K562 (cell line): ENCODE data around the gene FAM83B. TPM values are rescaled to one million over a fixed set of nuclear protein-coding genes. Genes with fewer than 3 reads are reported as not detected.

Experiments
- ATAC-seq: fragments of 200-7000 bp; cut with Tn5 transposase; 3 replicates; pipeline ENCODE4 v1.9.1; 2020; ENCODE audit warnings: moderate library complexity
- BruUV-seq: library from RNA; stranded (reverse); fragments of 400-500 nt; replicated peaks from 2 replicates; lab custom pipeline; 2021; lab: Mats Ljungman, UMichigan
- CTCF ChIA-PET: fragments of 300-600 bp; formaldehyde crosslinking; extraction: SDS; loops from one replicate; lab custom pipeline; 2021; ENCODE audit warnings: low intra/inter-chr PET ratio; lab: Yijun Ruan, JAX
- POLR2A ChIA-PET: fragments of 300-600, 350-650 bp; sonication (Branson Sonifier 250); formaldehyde crosslinking; extraction: SDS; loops from one replicate; lab custom pipeline; 2021; ENCODE audit warnings: antibody characterized with exemption, inconsistent platforms; lab: Yijun Ruan, JAX
- DNase-seq, 4 experiments: peaks; one replicate each; pipeline versions ENCODE4 v3.0.0 to v3.0.0-alpha.2; 2011 to 2018; ENCODE audit warnings: low spot score in 3 of 4, mixed read lengths in 3 of 4; ENCODE audit errors: extremely low read depth in 1 of 4
- FAIRE-seq: peaks from 2 replicates; lab custom pipeline; 2011; peaks lifted over from hg19 to GRCh38; lab: Jason Lieb, UNC
- H2AFZ ChIP-seq: 2 replicates; pipeline ENCODE4 v1.6.0; 2011; ENCODE audit warnings: low read depth, low read length, control low read depth, inconsistent platforms
- H3K27ac ChIP-seq: fragments of 200-600 bp; 3 replicates; pipeline ENCODE4 v1.8.0; 2011; ENCODE audit warnings: low read depth, mild to moderate bottlenecking, control low read depth, inconsistent platforms, low read length, moderate library complexity, mixed read lengths; ENCODE audit errors: extremely low read depth
- H3K27me3 ChIP-seq, 2 experiments: fragments of 300-600 bp in 1 of 2; 2 replicates in 1 of 2; 3 replicates in 1 of 2; pipeline versions ENCODE4 v1.6.0 to v1.8.0; 2011; ENCODE audit warnings: inconsistent platforms in 2 of 2, low read length in 2 of 2, mild to moderate bottlenecking in 1 of 2, mixed read lengths in 1 of 2, moderate library complexity in 1 of 2; ENCODE audit not compliant: control insufficient read depth in 2 of 2, insufficient read depth in 2 of 2
- H3K36me3 ChIP-seq: fragments of 300-600 bp; 3 replicates; pipeline ENCODE4 v1.8.0; 2011; ENCODE audit warnings: mild to moderate bottlenecking, low read length, inconsistent platforms; ENCODE audit not compliant: control insufficient read depth, insufficient read depth
- H3K4me1 ChIP-seq, 2 experiments: fragments of 200-600 bp in 1 of 2; replicated peaks in 1 of 2; 2 replicates in 1 of 2; 3 replicates in 1 of 2; pipeline versions ENCODE4 v1.5.1 to v1.8.0; 2011; ENCODE audit warnings: inconsistent platforms in 2 of 2, low read length in 2 of 2, mild to moderate bottlenecking in 1 of 2, mixed read lengths in 1 of 2, moderate library complexity in 1 of 2; ENCODE audit not compliant: control insufficient read depth in 2 of 2, insufficient read depth in 2 of 2
- H3K4me2 ChIP-seq: 2 replicates; pipeline ENCODE4 v1.6.1; 2011; ENCODE audit warnings: low read length, control low read depth, inconsistent platforms, mixed read lengths; ENCODE audit not compliant: insufficient read depth
- H3K4me3 ChIP-seq: fragments of 200-600 bp; sonication (generic), shearing (Covaris generic); 2 replicates; pipeline ENCODE4 v1.5.1; 2016; ENCODE audit warnings: control low read depth, inconsistent platforms
- H3K79me2 ChIP-seq: fragments of 200-600 bp; 3 replicates; pipeline ENCODE4 v1.8.0; 2011; ENCODE audit warnings: low read length, inconsistent platforms; ENCODE audit not compliant: control insufficient read depth, insufficient read depth
- H3K9ac ChIP-seq, 2 experiments: 2 replicates each; pipeline versions ENCODE4 v1.6.0 to v1.6.1; 2011; ENCODE audit warnings: low read depth in 2 of 2, low read length in 2 of 2, control low read depth in 1 of 2, inconsistent platforms in 1 of 2, mild to moderate bottlenecking in 1 of 2, mixed read lengths in 1 of 2; ENCODE audit not compliant: insufficient read depth in 1 of 2
- H3K9me1 ChIP-seq: one replicate; pipeline ENCODE4 v1.6.0; 2011; ENCODE audit warnings: inconsistent platforms, mild to moderate bottlenecking, low read length, moderate library complexity; ENCODE audit not compliant: control insufficient read depth, insufficient read depth
- H3K9me3 ChIP-seq: replicated peaks from 2 replicates; pipeline ENCODE4 v1.5.1; 2011; ENCODE audit warnings: low read depth, low read length, inconsistent platforms; ENCODE audit not compliant: control insufficient read depth, insufficient read depth
- H4K20me1 ChIP-seq: replicated peaks from 2 replicates; pipeline ENCODE4 v1.6.1; 2011; ENCODE audit warnings: low read length, inconsistent platforms, mixed read lengths; ENCODE audit not compliant: control insufficient read depth, insufficient read depth
- ASH1L ChIP-seq: fragments of 450-650 bp; IDR thresholded peaks from 2 replicates; pipeline ENCODE4 v1.6.1; 2018; ENCODE audit warnings: borderline replicate concordance, mild to moderate bottlenecking, low read depth; ENCODE audit not compliant: partially characterized antibody
- BRCA1 ChIP-seq, 2 experiments: fragments of 450-650 bp in 1 of 2; sonication (generic) in 1 of 2; formaldehyde crosslinking in 1 of 2; IDR thresholded peaks; 2 replicates each; pipeline versions ENCODE4 v1.5.0 to v1.6.1; 2017 to 2020; ENCODE audit warnings: mild to moderate bottlenecking in 1 of 2, missing genetic modification reagents in 1 of 2
- CBX5 ChIP-seq: IDR thresholded peaks from 2 replicates; pipeline ENCODE4 v1.6.1; 2014; ENCODE audit warnings: low read depth, borderline replicate concordance
- CREBBP ChIP-seq: IDR thresholded peaks from one replicate; pipeline ENCODE4 v1.6.1; 2012; ENCODE audit warnings: low read depth, mild to moderate bottlenecking, control low read depth, inconsistent platforms, low read length
- DIDO1 ChIP-seq: fragments of 450-650 bp; IDR thresholded peaks from 2 replicates; pipeline ENCODE4 v1.6.1; 2016; ENCODE audit warnings: low read depth, missing biosample characterization, missing genetic modification characterization
- FIP1L1 ChIP-seq: fragments of 200-400 bp; formaldehyde crosslinking; IDR thresholded peaks from 2 replicates; pipeline ENCODE4 v1.6.1; 2018; ENCODE audit warnings: mild to moderate bottlenecking, low read depth, low read length; ENCODE audit not compliant: poor library complexity, severe bottlenecking
- FOXP1 ChIP-seq: sonication (generic); formaldehyde crosslinking; IDR thresholded peaks from 2 replicates; pipeline ENCODE4 v1.8.0; 2022; ENCODE audit warnings: mild to moderate bottlenecking, missing genetic modification reagents
- GABPB2 ChIP-seq: fragments of 250-450 bp; sonication (Bioruptor Pico); conservative IDR thresholded peaks from 2 replicates; pipeline ENCODE4 v1.5.1; 2021; ENCODE audit warnings: mild to moderate bottlenecking
- KLF1 ChIP-seq: fragments of 450-650 bp; IDR thresholded peaks from 2 replicates; pipeline ENCODE4 v1.6.1; 2016; ENCODE audit warnings: missing genetic modification characterization, missing compliant biosample characterization
- LCOR ChIP-seq: sonication (generic); formaldehyde crosslinking; IDR thresholded peaks from 2 replicates; pipeline ENCODE4 v1.8.0; 2022; ENCODE audit warnings: mild to moderate bottlenecking, missing genetic modification reagents
- MAX ChIP-seq: sonication (generic); formaldehyde crosslinking; IDR thresholded peaks from 2 replicates; pipeline ENCODE4 v1.9.0; 2022; ENCODE audit warnings: mild to moderate bottlenecking, missing genetic modification reagents
- MTF1 ChIP-seq: fragments of 250-450 bp; sonication (Bioruptor Pico); IDR thresholded peaks from 2 replicates; pipeline ENCODE4 v1.9.0; 2021; ENCODE audit warnings: moderate library complexity, mild to moderate bottlenecking, inconsistent platforms, borderline replicate concordance
- MXI1 ChIP-seq: IDR thresholded peaks from 2 replicates; pipeline ENCODE4 v1.6.1; 2011; ENCODE audit warnings: low read depth, mild to moderate bottlenecking, improper control_type of control experiment, low read length
- POLR2A ChIP-seq: fragments of 450-650 bp; conservative IDR thresholded peaks from 2 replicates; pipeline ENCODE4 v1.6.1; 2016
- U2AF2 ChIP-seq: fragments of 200-400 bp; formaldehyde crosslinking; optimal IDR thresholded peaks from 2 replicates; pipeline ENCODE3; 2017; ENCODE audit warnings: low read depth, mild to moderate bottlenecking, low read length
- ZBTB43 ChIP-seq: sonication (generic); formaldehyde crosslinking; IDR thresholded peaks from 2 replicates; pipeline ENCODE4 v1.8.0; 2023; ENCODE audit warnings: mild to moderate bottlenecking, missing genetic modification reagents
- ZKSCAN3 ChIP-seq: fragments of 250-450 bp; sonication (Bioruptor Pico); IDR thresholded peaks from 2 replicates; pipeline ENCODE4 v1.4.0; 2020
- ZNF324 ChIP-seq: fragments of 250-450 bp; sonication (Bioruptor Pico); IDR thresholded peaks from 2 replicates; pipeline ENCODE4 v1.4.0; 2020; ENCODE audit warnings: mild to moderate bottlenecking
- WGBS: fragments of 100-300 bp; shearing (Covaris generic); methylation state at CpG from one replicate; pipeline ENCODE4 v1.1.6; 2016; ENCODE audit warnings: low coverage, mixed read lengths; ENCODE audit not compliant: insufficient coverage; ENCODE audit errors: missing lambda C conversion rate; 5-methylcytosine and 5-hydroxymethylcytosine counted together
- in situ Hi-C: fragments of 300-500 bp; cut with MboI; formaldehyde crosslinking; loops from 4 replicates; pipeline ENCODE4 v1.15.0; 2018; ENCODE audit warnings: inconsistent platforms, mixed read lengths
- intact Hi-C: fragments of 100-400 bp; cut with micrococcal nuclease; formaldehyde crosslinking; loops from 2 replicates; pipeline ENCODE4 v1.14.2; 2022
- polyA plus RNA-seq, 8 experiments: library from polyadenylated mRNA; depleted of rRNA in 4 of 8; stranded (reverse) in 5 of 8; unstranded in 3 of 8; fragments of >200 nt; fragmentation: Nextera tagmentation in 2 of 8; fragmentation: Illumina TruSeq in 1 of 8; extraction: Ambion mirVana in 2 of 8; extraction: Trizol in 1 of 8; gene quantifications; 2 replicates each; pipeline versions ENCODE4 v1.2.1 to v1.2.3, GENCODE V29; 2011 to 2014; ENCODE audit warnings: inconsistent platforms in 1 of 8, missing spikeins in 1 of 8
- total RNA-seq, 7 experiments: library from RNA; depleted of rRNA in 6 of 7; stranded (reverse); fragments of >200 nt in 6 of 7; fragmentation: Illumina TruSeq in 2 of 7; extraction: Trizol in 2 of 7; gene quantifications; 2 replicates each; pipeline versions ENCODE4 v1.2.1 to v1.2.3, GENCODE V29; 2011 to 2021; ENCODE audit warnings: low replicate concordance in 1 of 7
- TF ChIP-seq, protein P1 (sequence below): fragments of 450-650 bp; IDR thresholded peaks from 2 replicates; pipeline ENCODE4 v1.6.1; 2017; ENCODE audit warnings: antibody characterized with exemption, mild to moderate bottlenecking

The FAM83B gene
- total and polyA plus RNA-seq, 9 of the 15 experiments (the other 6 are each of a cell fraction or from before 2014, with no cell fraction given) = not detected

- TF ChIP-seq, protein P1, sequence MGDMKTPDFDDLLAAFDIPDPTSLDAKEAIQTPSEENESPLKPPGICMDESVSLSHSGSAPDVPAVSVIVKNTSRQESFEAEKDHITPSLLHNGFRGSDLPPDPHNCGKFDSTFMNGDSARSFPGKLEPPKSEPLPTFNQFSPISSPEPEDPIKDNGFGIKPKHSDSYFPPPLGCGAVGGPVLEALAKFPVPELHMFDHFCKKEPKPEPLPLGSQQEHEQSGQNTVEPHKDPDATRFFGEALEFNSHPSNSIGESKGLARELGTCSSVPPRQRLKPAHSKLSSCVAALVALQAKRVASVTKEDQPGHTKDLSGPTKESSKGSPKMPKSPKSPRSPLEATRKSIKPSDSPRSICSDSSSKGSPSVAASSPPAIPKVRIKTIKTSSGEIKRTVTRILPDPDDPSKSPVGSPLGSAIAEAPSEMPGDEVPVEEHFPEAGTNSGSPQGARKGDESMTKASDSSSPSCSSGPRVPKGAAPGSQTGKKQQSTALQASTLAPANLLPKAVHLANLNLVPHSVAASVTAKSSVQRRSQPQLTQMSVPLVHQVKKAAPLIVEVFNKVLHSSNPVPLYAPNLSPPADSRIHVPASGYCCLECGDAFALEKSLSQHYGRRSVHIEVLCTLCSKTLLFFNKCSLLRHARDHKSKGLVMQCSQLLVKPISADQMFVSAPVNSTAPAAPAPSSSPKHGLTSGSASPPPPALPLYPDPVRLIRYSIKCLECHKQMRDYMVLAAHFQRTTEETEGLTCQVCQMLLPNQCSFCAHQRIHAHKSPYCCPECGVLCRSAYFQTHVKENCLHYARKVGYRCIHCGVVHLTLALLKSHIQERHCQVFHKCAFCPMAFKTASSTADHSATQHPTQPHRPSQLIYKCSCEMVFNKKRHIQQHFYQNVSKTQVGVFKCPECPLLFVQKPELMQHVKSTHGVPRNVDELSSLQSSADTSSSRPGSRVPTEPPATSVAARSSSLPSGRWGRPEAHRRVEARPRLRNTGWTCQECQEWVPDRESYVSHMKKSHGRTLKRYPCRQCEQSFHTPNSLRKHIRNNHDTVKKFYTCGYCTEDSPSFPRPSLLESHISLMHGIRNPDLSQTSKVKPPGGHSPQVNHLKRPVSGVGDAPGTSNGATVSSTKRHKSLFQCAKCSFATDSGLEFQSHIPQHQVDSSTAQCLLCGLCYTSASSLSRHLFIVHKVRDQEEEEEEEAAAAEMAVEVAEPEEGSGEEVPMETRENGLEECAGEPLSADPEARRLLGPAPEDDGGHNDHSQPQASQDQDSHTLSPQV = no peak
- TF ChIP-seq BRCA1 (IDR thresholded peaks at IDR 0.05) (no peak), BRCA1 (CRISPR knock-in tag; IDR thresholded peaks at IDR 0.05) (no peak), ZKSCAN3 (no peak), ZNF324 (CRISPR knock-in tag) (no peak), CREBBP (no peak), CBX5 (no peak), MTF1 (CRISPR knock-in tag) (no peak), DIDO1 (tag) (no peak)
These were observed 123.8 kb downstream of the FAM83B start (continued) for GRCh38 chr6:54970337-54970736.

GRCh38 chr6:54971825-54972224 lies 125.3 kb downstream of the FAM83B start:
- Histone ChIP-seq H3K79me2 (no peaks in the 10 kb centered on the region), H3K9me3 (no peaks in the 10 kb centered on the region), H3K27ac (no peak overlapping the region), H3K4me1 (no peaks in the 10 kb centered on the region), H3K4me3 (no peak overlapping the region), H3K9ac (no peak overlapping the region), H4K20me1 (no peaks in the 10 kb centered on the region), H2AFZ (no peak overlapping the region), H3K27me3 (no peaks in the 10 kb centered on the region), H3K4me2 (no peak overlapping the region), H3K9me1 (no peaks in the 10 kb centered on the region), H3K36me3 (no peaks in the 10 kb centered on the region)
- WGBS = 5% methylated on average over 2 of the region's 2 CpGs
- in situ Hi-C loops (no loop called here), intact Hi-C loops (no loop called here)
- ChIA-PET POLR2A (no interaction called here), CTCF (no interaction called here)
- BruUV-seq = no TSS peak
- no peak for FAIRE-seq
- ATAC-seq = no peak
- no peak for DNase-seq
- no peak for TF ChIP-seq MXI1
- no peak for TF ChIP-seq ASH1L
- no peak for TF ChIP-seq LCOR (CRISPR knock-in tag)
- no peak for TF ChIP-seq KLF1 (tag)
- no peak for TF ChIP-seq ZBTB43
- no peak for TF ChIP-seq U2AF2
- TF ChIP-seq POLR2A = no peak
- TF ChIP-seq FOXP1 = no peak
- TF ChIP-seq MAX (CRISPR knock-in tag) = no peak
- no peak for TF ChIP-seq FIP1L1
- TF ChIP-seq GABPB2 (CRISPR knock-in tag) = no peak
